A549 (cell line): Measurements from ENCODE around the gene GPR15.

Experiments used
- ELK1 ChIP-seq: fragments of 150-350 bp; IDR thresholded peaks from 2 replicates; pipeline ENCODE4 v1.6.1; 2014; ENCODE audit warnings: low read depth, mild to moderate bottlenecking, low read length
- MAZ ChIP-seq: fragments of 150-350 bp; IDR thresholded peaks from 2 replicates; pipeline ENCODE4 v1.6.1; 2014; ENCODE audit warnings: antibody characterized with exemption, low read depth, low read length, borderline replicate concordance
- ZNF302 ChIP-seq: fragments of 250-450 bp; sonication (Bioruptor Pico); IDR thresholded peaks from 2 replicates; pipeline ENCODE4 v1.9.0; 2021; ENCODE audit warnings: inconsistent platforms, mild to moderate bottlenecking, moderate library complexity
- TF ChIP-seq, protein P1 (sequence below): fragments of >200 bp; sonication (Bioruptor Twin); formaldehyde crosslinking; IDR thresholded peaks from 3 replicates; pipeline ENCODE4 v1.5.1; 2016

GRCh38 chr3:98582042-98582441 lies 50.3 kb downstream of the GPR15 start:
- TF ChIP-seq MAZ = no peak
- TF ChIP-seq ELK1 = no peak
- TF ChIP-seq, protein P1, sequence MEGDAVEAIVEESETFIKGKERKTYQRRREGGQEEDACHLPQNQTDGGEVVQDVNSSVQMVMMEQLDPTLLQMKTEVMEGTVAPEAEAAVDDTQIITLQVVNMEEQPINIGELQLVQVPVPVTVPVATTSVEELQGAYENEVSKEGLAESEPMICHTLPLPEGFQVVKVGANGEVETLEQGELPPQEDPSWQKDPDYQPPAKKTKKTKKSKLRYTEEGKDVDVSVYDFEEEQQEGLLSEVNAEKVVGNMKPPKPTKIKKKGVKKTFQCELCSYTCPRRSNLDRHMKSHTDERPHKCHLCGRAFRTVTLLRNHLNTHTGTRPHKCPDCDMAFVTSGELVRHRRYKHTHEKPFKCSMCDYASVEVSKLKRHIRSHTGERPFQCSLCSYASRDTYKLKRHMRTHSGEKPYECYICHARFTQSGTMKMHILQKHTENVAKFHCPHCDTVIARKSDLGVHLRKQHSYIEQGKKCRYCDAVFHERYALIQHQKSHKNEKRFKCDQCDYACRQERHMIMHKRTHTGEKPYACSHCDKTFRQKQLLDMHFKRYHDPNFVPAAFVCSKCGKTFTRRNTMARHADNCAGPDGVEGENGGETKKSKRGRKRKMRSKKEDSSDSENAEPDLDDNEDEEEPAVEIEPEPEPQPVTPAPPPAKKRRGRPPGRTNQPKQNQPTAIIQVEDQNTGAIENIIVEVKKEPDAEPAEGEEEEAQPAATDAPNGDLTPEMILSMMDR = no peak
- TF ChIP-seq ZNF302 (CRISPR knock-in tag) = no peak
